Measurements from ENCODE around the gene AOPEP.
A peak's percentile ranks its signal among the peaks of the same experiment; 100 is the strongest.

AOPEP gene

GRCh38 chr9:95055851-95056551 lies 329.5 kb downstream of the AOPEP start:
- Histone ChIP-seq H3K9ac (no peak overlapping the region), H3K4me1 (peaks cover 24% of the 10 kb centered on the region), H3K9me3 (ENCODE audit: control insufficient read depth, low read length) (no peaks in the 10 kb centered on the region), H3K27ac (peak overlapping the region; percentile 91), H3K4me2 (ENCODE audit: low read length) (peak overlapping the region; percentile 95), H3K4me3 (ENCODE audit: low read depth, low read length) (peak overlapping the region; percentile 99), H3K27me3 (ENCODE audit: control insufficient read depth, insufficient read depth, low read length) (no peaks in the 10 kb centered on the region), H2AFZ (no peak overlapping the region), H3K79me2 (peaks cover 58% of the 10 kb centered on the region), H3K36me3 (ENCODE audit: control insufficient read depth, insufficient read depth, low read length) (no peaks in the 10 kb centered on the region)
- TF ChIP-seq, protein P1, sequence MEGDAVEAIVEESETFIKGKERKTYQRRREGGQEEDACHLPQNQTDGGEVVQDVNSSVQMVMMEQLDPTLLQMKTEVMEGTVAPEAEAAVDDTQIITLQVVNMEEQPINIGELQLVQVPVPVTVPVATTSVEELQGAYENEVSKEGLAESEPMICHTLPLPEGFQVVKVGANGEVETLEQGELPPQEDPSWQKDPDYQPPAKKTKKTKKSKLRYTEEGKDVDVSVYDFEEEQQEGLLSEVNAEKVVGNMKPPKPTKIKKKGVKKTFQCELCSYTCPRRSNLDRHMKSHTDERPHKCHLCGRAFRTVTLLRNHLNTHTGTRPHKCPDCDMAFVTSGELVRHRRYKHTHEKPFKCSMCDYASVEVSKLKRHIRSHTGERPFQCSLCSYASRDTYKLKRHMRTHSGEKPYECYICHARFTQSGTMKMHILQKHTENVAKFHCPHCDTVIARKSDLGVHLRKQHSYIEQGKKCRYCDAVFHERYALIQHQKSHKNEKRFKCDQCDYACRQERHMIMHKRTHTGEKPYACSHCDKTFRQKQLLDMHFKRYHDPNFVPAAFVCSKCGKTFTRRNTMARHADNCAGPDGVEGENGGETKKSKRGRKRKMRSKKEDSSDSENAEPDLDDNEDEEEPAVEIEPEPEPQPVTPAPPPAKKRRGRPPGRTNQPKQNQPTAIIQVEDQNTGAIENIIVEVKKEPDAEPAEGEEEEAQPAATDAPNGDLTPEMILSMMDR (IDR thresholded peaks at IDR 0.05), result no peak

DNA sequence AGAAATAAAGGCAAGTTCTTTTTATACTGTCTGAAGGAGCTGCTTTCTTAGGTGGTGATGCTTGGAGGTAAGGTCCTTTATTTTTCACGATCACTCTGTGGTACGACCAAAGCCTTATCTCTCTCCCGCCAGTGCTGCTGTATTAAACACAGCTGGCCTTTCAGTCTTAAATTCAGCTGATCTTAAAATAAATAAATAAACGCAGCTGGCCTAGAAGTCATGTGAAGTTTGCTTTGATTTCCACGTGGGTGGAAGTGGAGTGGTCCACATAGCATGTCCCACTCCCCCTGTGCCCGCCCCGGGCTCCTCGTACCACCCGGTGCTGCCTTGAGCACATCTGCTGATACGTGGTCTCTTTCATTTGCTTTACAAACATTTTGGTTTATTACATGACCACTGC lies 330.6 kb downstream of the AOPEP start:
- H3K27ac ChIP-seq, result peak overlapping the region; percentile 91
- H3K4me3 ChIP-seq (ENCODE audit: low read depth, low read length), result peak overlapping the region; percentile 99
- no peaks in the 10 kb centered on the region for H3K9me3 ChIP-seq (ENCODE audit: control insufficient read depth, low read length)
- no peak overlapping the region for H2AFZ ChIP-seq
- H3K27me3 ChIP-seq (ENCODE audit: control insufficient read depth, insufficient read depth, low read length), result no peaks in the 10 kb centered on the region
- H3K4me2 ChIP-seq (ENCODE audit: low read length), result peak overlapping the region; percentile 95
- H3K4me1 ChIP-seq, result peaks cover 24% of the 10 kb centered on the region
- TF ChIP-seq, protein P1 (IDR thresholded peaks at IDR 0.05), result no peak
- no peak overlapping the region for H3K9ac ChIP-seq
- H3K79me2 ChIP-seq, result peaks cover 67% of the 10 kb centered on the region
- no peaks in the 10 kb centered on the region for H3K36me3 ChIP-seq (ENCODE audit: control insufficient read depth, insufficient read depth, low read length)

- TF ChIP-seq, protein P1 (IDR thresholded peaks at IDR 0.05), result no peak
- no peak overlapping the region for H2AFZ ChIP-seq
- H3K36me3 ChIP-seq (ENCODE audit: control insufficient read depth, insufficient read depth, low read length), result no peaks in the 10 kb centered on the region
- peaks cover 73% of the 10 kb centered on the region for H3K79me2 ChIP-seq
- H3K9ac ChIP-seq, result no peak overlapping the region
- H3K27ac ChIP-seq, result peak overlapping the region; percentile 42
- H3K4me3 ChIP-seq (ENCODE audit: low read depth, low read length), result peak overlapping the region; percentile 99
- H3K9me3 ChIP-seq (ENCODE audit: control insufficient read depth, low read length), result no peaks in the 10 kb centered on the region
- peak overlapping the region; percentile 95 for H3K4me2 ChIP-seq (ENCODE audit: low read length)
- no peaks in the 10 kb centered on the region for H3K27me3 ChIP-seq (ENCODE audit: control insufficient read depth, insufficient read depth, low read length)
- peaks cover 24% of the 10 kb centered on the region for H3K4me1 ChIP-seq
These were observed 331.8 kb downstream of the AOPEP start for GRCh38 chr9:95058121-95058785.

GRCh38 chr9:95058795-95059386 lies 332.4 kb downstream of the AOPEP start:
- peak overlapping the region; percentile 95 for H3K4me2 ChIP-seq (ENCODE audit: low read length)
- peak overlapping the region; percentile 99 for H3K4me3 ChIP-seq (ENCODE audit: low read depth, low read length)
- peaks cover 73% of the 10 kb centered on the region for H3K79me2 ChIP-seq
- H3K27me3 ChIP-seq (ENCODE audit: control insufficient read depth, insufficient read depth, low read length), result no peaks in the 10 kb centered on the region
- TF ChIP-seq, protein P1 (IDR thresholded peaks at IDR 0.05), result no peak
- H3K9me3 ChIP-seq (ENCODE audit: control insufficient read depth, low read length), result no peaks in the 10 kb centered on the region
- H3K9ac ChIP-seq, result no peak overlapping the region
- H3K36me3 ChIP-seq (ENCODE audit: control insufficient read depth, insufficient read depth, low read length), result no peaks in the 10 kb centered on the region
- H3K27ac ChIP-seq, result peak overlapping the region; percentile 42
- H3K4me1 ChIP-seq, result peaks cover 24% of the 10 kb centered on the region
- H2AFZ ChIP-seq, result no peak overlapping the region
